GM10266 (cell line): ENCODE results near the gene ANTXR2.
"Not testable (repeated sequence)": the region's sequence is repeated elsewhere in the genome, so short reads cannot be mapped to it uniquely, and the experiment has no call there.

ENCODE experiments used
- DNase-seq: peaks from one replicate; pipeline ENCODE4 v3.0.0; 2012; ENCODE audit errors: extremely low spot score
- TF ChIP-seq, protein P1 (sequence below): IDR thresholded peaks from 2 replicates; pipeline ENCODE4 v1.5.1; 2012; ENCODE audit warnings: mild to moderate bottlenecking, low read depth; ENCODE audit not compliant: control insufficient read depth, insufficient read depth; ENCODE audit errors: missing control alignments

Gene ANTXR2

DNA sequence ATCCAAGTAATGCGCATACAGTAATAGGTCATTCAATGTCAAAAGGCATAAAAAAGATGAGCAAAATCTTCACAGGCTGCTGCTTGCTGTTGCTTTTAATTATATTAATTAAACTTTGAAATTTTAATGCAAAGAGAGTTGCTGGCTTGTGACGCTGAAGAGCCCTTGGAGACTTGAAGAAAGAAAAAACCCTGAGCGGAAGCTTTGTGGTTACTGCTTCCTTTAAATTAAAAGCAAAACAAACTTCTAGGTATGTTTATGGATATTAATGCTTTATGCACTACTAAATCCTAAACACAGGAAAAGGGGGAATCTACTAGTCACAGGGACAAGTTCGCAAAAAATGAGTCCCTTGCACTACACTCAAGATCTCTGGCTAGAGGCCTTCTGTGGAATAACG is 166.7 kb downstream of the ANTXR2 start:
- DNase-seq, result no peak
- TF ChIP-seq, protein P1, sequence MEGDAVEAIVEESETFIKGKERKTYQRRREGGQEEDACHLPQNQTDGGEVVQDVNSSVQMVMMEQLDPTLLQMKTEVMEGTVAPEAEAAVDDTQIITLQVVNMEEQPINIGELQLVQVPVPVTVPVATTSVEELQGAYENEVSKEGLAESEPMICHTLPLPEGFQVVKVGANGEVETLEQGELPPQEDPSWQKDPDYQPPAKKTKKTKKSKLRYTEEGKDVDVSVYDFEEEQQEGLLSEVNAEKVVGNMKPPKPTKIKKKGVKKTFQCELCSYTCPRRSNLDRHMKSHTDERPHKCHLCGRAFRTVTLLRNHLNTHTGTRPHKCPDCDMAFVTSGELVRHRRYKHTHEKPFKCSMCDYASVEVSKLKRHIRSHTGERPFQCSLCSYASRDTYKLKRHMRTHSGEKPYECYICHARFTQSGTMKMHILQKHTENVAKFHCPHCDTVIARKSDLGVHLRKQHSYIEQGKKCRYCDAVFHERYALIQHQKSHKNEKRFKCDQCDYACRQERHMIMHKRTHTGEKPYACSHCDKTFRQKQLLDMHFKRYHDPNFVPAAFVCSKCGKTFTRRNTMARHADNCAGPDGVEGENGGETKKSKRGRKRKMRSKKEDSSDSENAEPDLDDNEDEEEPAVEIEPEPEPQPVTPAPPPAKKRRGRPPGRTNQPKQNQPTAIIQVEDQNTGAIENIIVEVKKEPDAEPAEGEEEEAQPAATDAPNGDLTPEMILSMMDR, result no peak

DNA sequence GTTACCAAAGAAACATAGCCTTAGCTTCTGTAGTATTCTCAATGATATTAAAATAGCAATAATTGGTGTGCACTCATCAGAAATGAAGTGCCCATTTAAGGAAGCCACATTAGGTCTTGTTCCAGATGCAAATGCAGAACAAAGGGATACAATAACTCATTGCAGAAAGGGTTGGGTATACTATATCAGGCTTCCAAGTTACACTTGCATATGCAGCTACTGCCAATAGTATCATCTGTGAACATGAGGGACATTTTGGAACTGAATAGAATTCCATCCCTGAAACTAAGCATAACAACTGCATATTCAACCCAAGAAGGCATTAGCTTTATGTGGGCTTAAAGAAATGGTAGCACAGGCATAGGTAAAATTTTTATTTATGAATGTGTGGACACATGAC is 167.8 kb downstream of the ANTXR2 start:
- TF ChIP-seq, protein P1, result no peak
- DNase-seq, result no peak

DNA sequence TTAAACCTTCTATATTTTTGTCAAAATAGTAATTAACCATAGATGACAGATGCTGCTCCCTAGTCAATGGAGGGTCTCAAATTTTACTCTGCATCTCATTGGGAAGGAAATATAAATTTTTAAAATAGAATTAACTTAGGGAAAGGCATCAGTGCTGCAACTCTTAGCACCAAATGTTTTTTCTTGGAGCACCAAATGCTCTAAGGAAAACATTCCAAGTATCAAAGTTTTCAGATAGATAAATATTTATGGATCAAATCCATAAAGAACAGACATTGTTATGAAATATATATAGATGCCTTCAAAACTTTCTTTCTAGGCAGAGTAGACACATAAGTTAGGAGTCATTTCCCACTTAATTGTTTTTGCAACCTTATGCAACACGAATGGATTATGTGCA is 168.7 kb downstream of the ANTXR2 start:
- no peak for DNase-seq
- TF ChIP-seq, protein P1, result no peak

DNA sequence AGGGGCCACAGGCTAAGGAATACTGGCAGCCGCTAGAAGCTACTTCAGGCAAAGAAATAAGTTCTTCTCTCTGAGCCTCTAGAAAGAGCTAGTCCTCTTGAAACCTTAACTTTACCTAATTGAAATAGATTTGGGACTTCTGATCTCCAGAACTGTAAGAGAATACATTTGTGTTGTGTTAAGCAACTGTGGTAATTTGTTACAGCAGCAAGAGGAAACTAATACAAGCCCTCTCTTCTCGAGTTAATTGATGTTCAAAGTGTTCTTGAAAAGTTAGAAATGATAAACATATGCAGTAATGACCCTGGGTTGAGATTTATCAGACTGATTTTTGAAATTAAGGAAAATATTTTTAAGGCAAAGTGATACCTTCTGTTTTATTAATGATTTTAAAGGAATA is 172.8 kb downstream of the ANTXR2 start:
- TF ChIP-seq, protein P1, result no peak

DNA sequence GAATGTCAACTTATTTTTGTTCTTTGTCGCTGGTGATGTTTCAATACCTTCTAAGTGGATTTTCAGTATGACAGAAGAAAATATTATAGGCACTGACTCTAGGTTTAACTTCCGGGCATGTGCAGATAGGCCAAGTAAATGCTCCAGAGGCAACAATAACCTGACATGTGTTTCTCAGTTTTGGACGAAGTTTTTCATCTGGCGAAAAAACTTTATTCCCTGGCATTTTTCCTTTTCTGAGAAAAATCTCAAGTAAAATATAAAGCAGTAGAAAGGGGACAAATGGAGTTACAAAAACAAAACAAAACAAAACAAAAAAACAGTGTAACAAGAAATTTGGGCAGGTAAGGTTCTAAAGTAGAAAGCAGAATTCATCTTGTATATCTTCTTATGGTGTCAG is 173.5 kb downstream of the ANTXR2 start:
- TF ChIP-seq, protein P1, result no peak
- DNase-seq, result no peak

More for the DNA sequence above, 172.8 kb downstream of the ANTXR2 start:
- DNase-seq, result no peak

DNA sequence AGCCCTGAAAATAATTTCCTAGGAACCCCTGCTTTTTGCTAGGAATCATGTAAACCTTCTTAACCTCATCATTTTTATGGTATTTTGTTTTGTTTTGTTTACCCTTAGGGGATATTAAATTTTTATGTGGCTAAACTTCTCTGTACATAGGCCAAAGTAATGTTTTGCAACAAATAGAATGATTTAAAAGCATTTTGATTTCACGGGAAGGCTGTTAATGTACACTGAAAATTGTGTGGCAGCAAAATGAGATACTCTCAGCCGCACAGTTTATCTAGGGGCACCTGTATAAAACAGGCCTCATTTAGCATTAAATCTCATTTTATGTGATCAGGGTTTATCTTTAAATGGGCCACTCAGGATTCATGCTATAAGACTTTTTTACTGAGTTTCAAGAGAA is 175.0 kb downstream of the ANTXR2 start:
- no peak for DNase-seq
- TF ChIP-seq, protein P1, result no peak

DNA sequence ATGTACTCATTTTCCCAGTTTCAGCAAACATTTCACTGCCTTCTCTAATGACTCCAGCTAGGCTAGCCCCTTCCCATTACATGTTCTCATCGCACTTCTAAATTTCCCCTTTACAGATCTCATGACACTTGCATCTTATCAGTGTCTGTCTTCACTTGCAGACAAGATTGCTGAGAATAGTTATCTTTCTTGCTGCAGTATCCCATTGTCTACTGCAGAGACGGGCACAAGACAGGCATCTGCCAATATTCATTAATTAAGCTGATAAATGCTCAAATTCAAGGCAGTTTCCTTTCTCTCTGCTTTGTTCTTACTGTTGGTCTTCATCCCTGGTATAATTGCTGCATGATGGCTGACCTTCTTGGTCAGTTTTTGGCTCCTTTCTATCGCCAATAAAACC is 175.9 kb downstream of the ANTXR2 start:
- TF ChIP-seq, protein P1, result no peak
- DNase-seq, result no peak

DNA sequence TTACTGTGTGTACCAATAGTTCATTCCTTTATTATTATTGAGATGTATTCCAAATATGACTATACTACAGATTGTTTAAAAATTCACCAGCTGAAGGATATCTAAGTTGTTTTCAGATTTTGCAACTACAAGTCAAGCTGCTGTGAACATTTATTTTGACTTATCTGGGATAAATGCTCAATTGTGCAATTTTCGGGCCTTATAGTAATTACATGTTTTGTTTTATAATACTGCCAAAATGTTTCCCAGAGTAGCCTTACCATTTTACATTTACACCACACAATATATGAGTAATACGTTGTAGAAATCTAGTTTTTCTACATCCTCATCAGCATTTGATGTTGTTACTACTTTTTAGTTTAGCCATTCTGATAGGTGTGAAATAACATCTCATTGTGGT is 179.6 kb downstream of the ANTXR2 start:
- TF ChIP-seq, protein P1, result no peak
- DNase-seq, result no peak

DNA sequence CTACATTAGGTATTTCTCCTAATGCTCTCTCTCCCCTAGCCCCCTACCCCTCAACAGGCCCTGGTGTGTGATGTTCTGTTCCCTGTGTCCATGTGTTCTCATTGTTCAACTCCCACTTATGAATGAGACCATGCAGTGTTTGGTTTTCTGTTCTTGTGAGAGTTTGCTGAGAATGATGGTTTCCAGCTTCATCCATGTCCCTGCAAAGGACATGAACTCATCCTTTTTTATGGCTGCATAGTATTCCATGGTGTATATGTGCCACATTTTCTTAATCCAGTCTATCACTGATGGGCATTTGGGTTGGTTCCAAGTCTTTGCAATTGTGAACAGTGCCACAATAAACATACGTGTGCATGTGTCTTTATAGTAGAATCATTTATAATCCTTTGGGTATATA is 184.0 kb downstream of the ANTXR2 start:
- DNase-seq, result not testable (repeated sequence)
